Measurements from ENCODE around the gene WIPF3. TPM values are rescaled to one million over a fixed set of nuclear protein-coding genes. Genes with fewer than 3 reads are reported as not detected.

WIPF3 gene
- total and polyA plus RNA-seq, 8 donors = 1.2 to 11.2 (median 4.0) TPM; not detected in 1

GRCh38 chr7:29835718-29836117 lies 29.4 kb downstream of the WIPF3 start:
- no peak overlapping the region for H3K4me3 ChIP-seq
- intact Hi-C loops (cut with DNase I; ENCODE audit: low total_unique reads) = no loop called here
- no peaks in the 10 kb centered on the region for H3K9me3 ChIP-seq
- H3K27me3 ChIP-seq = no peaks in the 10 kb centered on the region
- H3K36me3 ChIP-seq = peaks cover 0 to 20% (median 7%) of the 10 kb centered on the region in 4 donors
- TF ChIP-seq POLR2A (IDR thresholded peaks at IDR 0.05) (no peak), POLR2AphosphoS5 (IDR thresholded peaks at IDR 0.05) (no peak), EP300 (IDR thresholded peaks at IDR 0.05) (no peak), CTCF (IDR thresholded peaks at IDR 0.05) (no peak)
- peaks cover 0 to 5% (median 0%) of the 10 kb centered on the region in 4 donors for H3K4me1 ChIP-seq
- no peak for DNase-seq
- H3K27ac ChIP-seq = no peak overlapping the region
- WGBS, 5 donors = 76 to 89% (median 83%) methylated on average over 11 to 12 of the region's 12 CpGs

GRCh38 chr7:29839302-29839701 lies 33.0 kb downstream of the WIPF3 start:
- H3K9me3 ChIP-seq = no peaks in the 10 kb centered on the region
- peak in 1 of 2 donors; percentile 83 for DNase-seq
- H3K4me3 ChIP-seq = no peak overlapping the region
- WGBS, 5 donors = 58 to 73% (median 70%) methylated on average over 7 of the region's 7 CpGs
- TF ChIP-seq POLR2AphosphoS5 (IDR thresholded peaks at IDR 0.05) = peak in 2 of 3 donors; percentile 61 to 63
- TF ChIP-seq EP300 (IDR thresholded peaks at IDR 0.05) = no peak
- no peaks in the 10 kb centered on the region for H3K27me3 ChIP-seq
- H3K4me1 ChIP-seq = peaks cover 0 to 24% (median 8%) of the 10 kb centered on the region in 4 donors
- peak overlapping the region in 1 of 5 donors; percentile 63 for H3K27ac ChIP-seq
- intact Hi-C loops (cut with DNase I; ENCODE audit: low total_unique reads) = no loop called here
- H3K36me3 ChIP-seq = peaks cover 0 to 20% (median 7%) of the 10 kb centered on the region in 4 donors

GRCh38 chr7:29839921-29840320 lies 33.6 kb downstream of the WIPF3 start:
- TF ChIP-seq EP300 (IDR thresholded peaks at IDR 0.05) = no peak
- no peak for TF ChIP-seq POLR2A (IDR thresholded peaks at IDR 0.05)
- TF ChIP-seq POLR2AphosphoS5 (IDR thresholded peaks at IDR 0.05) = no peak
- TF ChIP-seq CTCF (IDR thresholded peaks at IDR 0.05) = no peak
- H3K4me3 ChIP-seq = no peak overlapping the region
- no peaks in the 10 kb centered on the region for H3K9me3 ChIP-seq
- peaks cover 0 to 29% (median 8%) of the 10 kb centered on the region in 4 donors for H3K4me1 ChIP-seq
- peak overlapping the region in 2 of 5 donors; percentile 47 to 63 for H3K27ac ChIP-seq
- no peak for DNase-seq
- 85 to 91% (median 89%) methylated on average over 3 of the region's 3 CpGs for WGBS, 5 donors
- intact Hi-C loops (cut with DNase I; ENCODE audit: low total_unique reads) = no loop called here
- peaks cover 0 to 14% (median 7%) of the 10 kb centered on the region in 4 donors for H3K36me3 ChIP-seq
- no peaks in the 10 kb centered on the region for H3K27me3 ChIP-seq

GRCh38 chr7:29840701-29841100 lies 34.4 kb downstream of the WIPF3 start:
- H3K4me3 ChIP-seq = no peak overlapping the region
- DNase-seq = no peak
- H3K9me3 ChIP-seq = no peaks in the 10 kb centered on the region
- TF ChIP-seq CTCF (IDR thresholded peaks at IDR 0.05) = no peak
- no peak for TF ChIP-seq POLR2AphosphoS5 (IDR thresholded peaks at IDR 0.05)
- no peak for TF ChIP-seq EP300 (IDR thresholded peaks at IDR 0.05)
- no peak for TF ChIP-seq POLR2A (IDR thresholded peaks at IDR 0.05)
- peaks cover 0 to 29% (median 8%) of the 10 kb centered on the region in 4 donors for H3K4me1 ChIP-seq
- H3K27me3 ChIP-seq = no peaks in the 10 kb centered on the region
- H3K36me3 ChIP-seq = peaks cover 0 to 6% (median 3%) of the 10 kb centered on the region in 4 donors
- intact Hi-C loops (cut with DNase I; ENCODE audit: low total_unique reads) = no loop called here
- WGBS, 5 donors = 76 to 81% (median 78%) methylated on average over 6 of the region's 6 CpGs
- H3K27ac ChIP-seq = no peak overlapping the region

GRCh38 chr7:29841926-29842701 lies 35.8 kb downstream of the WIPF3 start:
- Histone ChIP-seq H3K4me1 (peaks cover 0 to 32% (median 8%) of the 10 kb centered on the region in 4 donors), H3K36me3 (no peaks in the 10 kb centered on the region), H3K4me3 (no peak overlapping the region), H3K9me3 (no peaks in the 10 kb centered on the region), H3K27ac (peak overlapping the region; percentile 57 to 86 (median 68)), H3K27me3 (no peaks in the 10 kb centered on the region)
- intact Hi-C loops (cut with DNase I; ENCODE audit: low total_unique reads) = no loop called here
- 51 to 75% (median 60%) methylated on average over 11 of the region's 11 CpGs for WGBS, 5 donors
- TF ChIP-seq POLR2AphosphoS5 (IDR thresholded peaks at IDR 0.05) (peak in 1 of 3 donors; percentile 13), EP300 (IDR thresholded peaks at IDR 0.05) (no peak), POLR2A (IDR thresholded peaks at IDR 0.05) (no peak), CTCF (IDR thresholded peaks at IDR 0.05) (no peak)
- DNase-seq = no peak

Data from stomach (tissue), 9 donors.